Activated CD8-positive, alpha-beta memory T cell treated with anti-CD3 and anti-CD28 coated beads, Interleukin-2, amount 50 U/mL, for 48 hours (primary cell): ENCODE measurements around the gene SLC44A3.
A peak's percentile ranks its signal among the peaks of the same experiment; 100 is the strongest.

Source experiments
- DNase-seq: peaks from one replicate; pipeline ENCODE4 v3.0.0-alpha.2; 2020

The SLC44A3 gene, protein sequence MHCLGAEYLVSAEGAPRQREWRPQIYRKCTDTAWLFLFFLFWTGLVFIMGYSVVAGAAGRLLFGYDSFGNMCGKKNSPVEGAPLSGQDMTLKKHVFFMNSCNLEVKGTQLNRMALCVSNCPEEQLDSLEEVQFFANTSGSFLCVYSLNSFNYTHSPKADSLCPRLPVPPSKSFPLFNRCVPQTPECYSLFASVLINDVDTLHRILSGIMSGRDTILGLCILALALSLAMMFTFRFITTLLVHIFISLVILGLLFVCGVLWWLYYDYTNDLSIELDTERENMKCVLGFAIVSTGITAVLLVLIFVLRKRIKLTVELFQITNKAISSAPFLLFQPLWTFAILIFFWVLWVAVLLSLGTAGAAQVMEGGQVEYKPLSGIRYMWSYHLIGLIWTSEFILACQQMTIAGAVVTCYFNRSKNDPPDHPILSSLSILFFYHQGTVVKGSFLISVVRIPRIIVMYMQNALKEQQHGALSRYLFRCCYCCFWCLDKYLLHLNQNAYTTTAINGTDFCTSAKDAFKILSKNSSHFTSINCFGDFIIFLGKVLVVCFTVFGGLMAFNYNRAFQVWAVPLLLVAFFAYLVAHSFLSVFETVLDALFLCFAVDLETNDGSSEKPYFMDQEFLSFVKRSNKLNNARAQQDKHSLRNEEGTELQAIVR

GRCh38 chr1:94819945-94820746 is at the start of gene SLC44A3:
TSS of gene SLC44A3 (plus strand) at chr1:94820357. CDS start at chr1:94820452, 95 bp downstream.
- DNase-seq: peak; percentile 56

DNA sequence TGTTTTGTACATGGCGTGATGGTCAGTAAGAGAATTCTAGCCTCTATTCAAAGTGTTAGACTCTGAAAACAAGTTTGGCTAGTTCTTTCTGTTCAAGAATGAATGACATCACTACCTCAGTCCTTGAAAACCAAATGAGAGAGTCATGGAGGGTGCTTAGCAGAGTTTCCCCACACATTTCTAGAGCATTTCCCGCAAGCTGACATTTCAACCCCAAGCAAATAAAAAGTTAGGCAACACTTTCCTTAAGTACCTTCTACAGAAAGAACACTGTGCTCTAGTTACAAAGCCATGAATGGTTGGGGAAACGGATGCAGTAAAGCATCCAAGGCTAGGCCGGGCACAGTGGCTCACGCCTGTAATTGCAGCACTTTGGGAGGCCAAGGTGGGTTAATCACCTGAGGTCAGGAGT is 47.9 kb upstream of the SLC44A3 start:
- no peak for DNase-seq

DNA sequence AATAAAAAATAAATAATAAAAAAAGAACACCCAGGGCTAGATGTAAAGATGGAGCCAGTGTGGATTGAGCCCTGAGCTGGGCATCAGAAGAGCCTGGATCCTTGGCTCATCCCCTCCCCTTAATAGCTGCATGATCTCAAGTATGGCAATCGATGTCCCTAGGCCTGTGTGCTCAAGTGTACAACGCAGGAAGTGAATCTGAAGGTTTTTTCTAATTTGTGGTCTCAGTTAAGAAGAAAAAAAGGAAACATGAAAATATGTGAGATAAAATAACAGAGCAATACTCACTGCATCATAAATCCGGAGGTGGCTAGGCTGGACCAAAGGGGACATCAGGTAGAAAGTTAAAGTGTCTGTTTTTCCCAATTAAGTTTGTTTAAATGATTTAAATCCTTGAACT is 47.3 kb upstream of the SLC44A3 start:
- DNase-seq: no peak

- DNase-seq: no peak
Observed at GRCh38 chr1:94773296-94773809, 46.8 kb upstream of the SLC44A3 start.

- DNase-seq: no peak
Observed at GRCh38 chr1:94773931-94774422, 46.2 kb upstream of the SLC44A3 start.

GRCh38 chr1:94776474-94776873 is 43.7 kb upstream of the SLC44A3 start:
- DNase-seq: no peak

- no peak for DNase-seq
Observed at GRCh38 chr1:94777281-94777680, 42.9 kb upstream of the SLC44A3 start.

DNA sequence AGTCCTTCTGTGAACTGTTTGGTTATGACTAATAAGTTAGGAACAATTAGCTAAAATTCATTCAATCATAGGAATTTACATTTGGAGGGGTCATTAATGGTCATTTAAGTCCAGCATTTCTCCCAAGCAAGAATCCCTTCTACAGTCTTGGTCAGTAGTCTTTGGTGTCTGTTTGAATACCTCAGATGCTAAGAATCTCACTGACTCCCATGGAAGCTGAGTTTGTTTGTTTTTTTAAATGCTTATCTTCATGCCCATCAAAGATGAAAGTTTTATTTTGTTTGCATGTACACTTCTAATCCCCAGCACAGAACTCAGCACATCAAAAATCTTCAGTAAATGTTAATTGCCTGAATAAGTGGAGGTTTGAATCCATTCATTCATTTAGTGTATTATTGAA is 41.3 kb upstream of the SLC44A3 start:
- DNase-seq: no peak

- DNase-seq: no peak
Observed at GRCh38 chr1:94783342-94784189, 36.6 kb upstream of the SLC44A3 start.

DNA sequence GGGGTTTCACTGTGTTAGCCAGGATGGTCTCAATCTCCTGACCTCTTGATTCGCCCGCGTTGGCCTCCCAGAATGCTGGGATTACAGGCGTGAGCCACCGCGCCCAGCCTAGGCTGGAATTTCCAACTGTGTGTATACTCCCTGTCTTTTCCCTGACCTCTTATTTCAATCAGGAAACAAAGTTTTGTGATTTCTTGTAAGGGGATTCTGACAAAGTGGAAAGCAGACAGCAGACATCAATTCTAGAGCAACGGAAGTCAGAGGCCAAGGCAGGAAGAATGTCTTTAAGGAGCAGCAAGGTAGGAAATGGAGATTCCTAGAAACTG is 36.0 kb upstream of the SLC44A3 start:
- no peak for DNase-seq

DNA sequence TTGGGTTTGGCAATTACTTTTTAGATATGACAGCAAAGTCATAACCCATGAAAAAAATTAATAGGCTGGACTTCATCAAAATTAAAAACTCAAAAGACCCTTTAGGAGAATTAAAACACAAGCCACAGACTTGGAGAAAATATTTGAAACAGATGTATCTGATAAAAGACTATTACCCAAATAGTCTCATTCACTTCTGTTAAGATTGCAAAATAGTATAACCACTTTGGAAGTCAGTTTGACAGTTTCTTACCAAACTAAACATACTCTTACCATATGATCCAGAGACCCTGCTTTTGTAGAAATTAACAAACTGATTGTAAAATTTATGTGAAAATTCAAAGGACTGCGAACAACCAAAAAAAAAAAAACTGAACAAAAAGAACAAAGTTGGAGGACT is 32.5 kb upstream of the SLC44A3 start:
- DNase-seq: no peak

DNA sequence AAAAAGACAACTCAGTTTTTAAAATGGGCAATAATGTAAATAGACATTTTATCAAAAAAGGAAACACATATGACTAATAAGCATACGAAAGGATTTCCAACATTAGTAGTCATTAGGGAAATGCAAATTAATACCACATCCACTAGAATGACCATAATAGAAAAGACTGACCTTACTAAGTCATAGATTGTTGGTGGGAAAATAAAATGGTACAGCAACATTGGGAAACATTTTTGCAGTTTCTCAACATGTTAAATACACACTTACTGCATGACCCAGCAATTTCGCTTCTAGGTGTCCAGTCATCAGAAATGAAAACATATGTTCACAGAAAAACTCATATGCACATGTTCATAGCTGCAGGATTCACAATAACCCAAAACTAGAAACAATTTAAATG is 29.9 kb upstream of the SLC44A3 start:
- DNase-seq: no peak

DNA sequence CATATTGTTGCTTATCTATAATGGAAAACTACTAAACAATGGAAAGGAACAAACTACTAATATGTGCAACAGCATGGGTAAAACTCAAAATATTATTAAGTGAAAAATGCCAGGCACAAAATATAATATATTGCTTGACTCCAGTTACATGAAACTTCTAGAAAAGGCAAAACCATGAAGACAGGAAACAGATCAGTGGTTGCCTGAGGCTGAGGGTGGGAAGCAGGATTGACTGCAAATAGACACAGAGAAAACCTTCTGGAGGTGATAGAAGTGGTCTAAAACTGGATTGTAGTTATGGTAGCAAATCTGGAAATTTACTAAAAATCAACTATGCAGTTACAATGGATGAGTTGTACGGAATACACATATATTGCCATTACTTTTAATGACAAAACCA is 29.5 kb upstream of the SLC44A3 start:
- no peak for DNase-seq

- DNase-seq: no peak
Observed at GRCh38 chr1:94792473-94793295, 27.5 kb upstream of the SLC44A3 start.

DNA sequence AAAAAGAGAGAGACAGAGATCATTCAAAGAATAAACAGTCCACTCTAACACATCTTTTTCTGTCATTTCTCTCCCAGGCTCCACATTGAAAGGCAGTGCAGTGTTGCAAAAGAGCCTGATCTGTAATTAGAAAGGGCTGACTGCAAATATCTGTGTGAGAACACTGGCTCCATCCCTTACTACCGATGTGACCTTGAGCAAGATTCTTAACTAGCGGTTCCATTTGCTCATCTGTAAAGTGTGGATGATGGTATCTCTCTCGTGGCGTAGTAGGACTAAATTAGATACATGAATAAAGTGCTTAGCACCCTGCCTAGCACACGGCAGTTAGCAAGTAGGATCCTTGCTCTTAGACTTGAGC is 26.9 kb upstream of the SLC44A3 start:
- no peak for DNase-seq

DNA sequence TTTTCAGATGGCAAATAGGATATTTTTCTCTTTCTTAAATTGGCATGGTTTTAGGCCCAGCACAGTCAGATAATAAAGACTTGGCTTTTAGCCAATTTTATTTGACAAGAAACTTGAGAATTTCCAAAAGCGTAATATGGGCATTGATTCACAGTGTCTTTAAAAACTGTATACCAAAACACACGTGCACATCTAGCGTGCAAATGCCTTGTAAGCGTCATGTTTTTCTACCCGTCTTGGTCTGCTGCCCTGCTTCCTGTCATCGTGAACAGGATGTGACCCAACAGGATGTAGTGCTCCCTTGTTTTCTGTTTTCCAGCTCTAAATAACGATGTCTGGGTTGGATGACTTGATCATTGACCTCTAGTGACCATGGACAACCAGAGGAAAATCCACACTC is 24.7 kb upstream of the SLC44A3 start:
- no peak for DNase-seq

DNA sequence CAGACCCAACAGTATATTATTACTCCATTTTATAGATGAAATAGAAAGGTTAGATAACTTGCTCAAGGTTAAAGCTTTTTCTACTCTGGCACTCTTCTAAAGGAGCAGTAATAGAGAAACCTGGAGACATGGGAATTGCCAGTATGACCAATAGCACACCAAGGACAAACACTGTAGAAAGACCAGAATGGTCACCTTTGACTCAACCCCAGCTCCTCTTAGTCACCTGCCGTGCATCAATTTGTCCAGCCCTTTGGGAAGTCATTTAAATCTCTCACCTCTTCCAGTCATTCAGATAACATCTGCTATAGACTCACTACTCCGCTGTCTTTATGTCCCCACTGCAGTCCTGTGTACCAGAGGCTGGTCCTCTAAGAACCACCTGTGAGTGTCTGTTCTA is 23.9 kb upstream of the SLC44A3 start:
- DNase-seq: no peak

DNA sequence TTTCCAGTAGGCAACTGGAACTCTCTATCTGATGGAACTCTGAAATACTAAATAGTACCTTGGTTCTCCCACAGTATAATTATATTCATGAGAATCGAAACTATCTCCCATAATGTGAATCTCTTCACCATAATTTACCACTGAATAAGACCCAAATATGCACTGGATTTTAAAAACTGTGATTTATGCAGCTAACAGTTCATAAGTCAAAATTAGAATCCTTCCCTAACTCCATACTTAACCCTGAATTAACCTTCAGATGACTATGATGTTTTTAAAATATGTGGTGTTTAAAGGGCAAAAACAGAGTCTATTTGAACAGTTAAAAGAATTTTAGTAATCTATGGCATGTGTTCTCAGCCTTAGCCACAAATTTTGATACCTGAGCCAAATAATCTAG is 22.9 kb upstream of the SLC44A3 start:
- no peak for DNase-seq

DNA sequence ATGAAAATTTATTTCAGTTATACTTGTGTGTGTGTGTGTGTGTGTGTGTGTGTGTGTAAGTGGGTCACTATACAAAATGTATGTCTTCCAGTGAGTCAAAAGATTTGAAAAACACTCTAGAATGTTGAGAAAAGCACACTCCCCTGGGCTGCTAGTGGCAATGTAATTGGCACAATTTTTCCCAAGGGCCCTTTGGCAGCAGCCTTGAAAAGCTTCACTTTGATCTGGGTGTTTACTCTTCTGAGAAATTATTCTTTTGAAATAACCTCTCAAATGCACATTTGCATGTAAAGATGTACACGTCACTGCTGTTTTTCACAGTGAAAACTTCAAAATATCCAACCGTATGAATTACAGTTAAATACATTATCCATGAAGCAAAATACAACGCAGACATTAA is 22.1 kb upstream of the SLC44A3 start:
- DNase-seq: no peak

DNA sequence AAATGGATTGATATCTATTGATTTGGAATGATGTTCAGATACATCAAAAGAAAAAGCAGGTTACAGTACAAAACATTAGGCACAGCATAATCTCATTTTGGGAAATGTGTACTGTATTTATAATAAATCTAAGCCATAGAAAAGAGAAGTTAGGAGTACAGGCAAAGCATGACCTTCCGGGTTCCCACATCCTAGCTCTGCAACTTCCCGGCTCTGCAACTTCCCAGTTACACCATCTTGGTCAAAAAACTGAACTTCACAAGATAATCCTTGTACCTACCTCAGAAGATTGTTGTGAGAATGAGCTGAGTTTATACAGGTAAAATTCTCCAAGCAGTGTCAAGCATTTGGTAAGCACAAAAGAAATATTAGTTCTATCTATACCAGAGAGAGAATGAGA is 21.7 kb upstream of the SLC44A3 start:
- no peak for DNase-seq

DNA sequence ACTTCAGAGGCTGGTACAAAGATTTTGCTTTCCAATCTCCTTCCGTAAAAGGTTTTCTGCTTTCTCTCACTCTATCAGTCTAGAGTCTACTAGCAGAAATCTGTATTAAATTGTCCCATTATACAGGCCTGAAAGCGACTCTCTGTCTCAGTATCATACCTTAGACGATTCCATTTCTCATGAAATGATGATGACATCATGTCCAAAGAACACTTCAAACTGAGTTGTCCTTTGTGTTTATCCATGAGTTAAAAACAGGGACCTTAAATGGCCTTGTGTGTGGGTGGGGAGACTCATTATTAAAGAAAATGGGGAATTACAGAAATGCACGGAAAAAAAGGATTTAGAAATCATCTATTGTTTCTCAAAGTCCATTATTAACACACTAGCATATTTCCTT is 21.0 kb upstream of the SLC44A3 start:
- DNase-seq: no peak
